ENCODE results near the gene ZNF865. TPM values are rescaled to one million over a fixed set of nuclear protein-coding genes. Genes with fewer than 3 reads are reported as not detected.

The ZNF865 gene
- total and polyA plus RNA-seq, 2 of the 8 experiments (the other 6 are each of a cell fraction or from before 2014, with no cell fraction given) = 3.5 to 13.6 TPM

- POLR2A ChIA-PET (ENCODE audit: partially characterized antibody) = interaction anchor here (0.6 to 3.2 kb wide), 8 partner anchors 9 to 53 kb away, joined by 3 to 12 read pairs (median 4); partner anchors contain the start of genes FIZ1, ZNF581 and ZNF865
- Histone ChIP-seq H3K56ac (replicated peaks; ENCODE audit: insufficient read length, low read depth, low read length) (no peak overlapping the region), H3K9ac (replicated peaks in 1 of 4; ENCODE audit: extremely low read depth in 1 of 4, low read depth in 3 of 4, low read length in 3 of 4) (no peak overlapping the region; a peak in 1 of 7 replicates), H2BK20ac (ENCODE audit: low read length) (no peak overlapping the region), H2BK15ac (ENCODE audit: low read length) (no peak overlapping the region), H3K23me2 (ENCODE audit: low read depth, low read length) (no peaks in the 10 kb centered on the region), H3K9me3 (ENCODE audit: insufficient read depth in 2 of 2, low read depth in 1 of 2, low read length in 1 of 2) (no peaks in the 10 kb centered on the region; a peak in 1 of 4 replicates), H4K8ac (ENCODE audit: extremely low read depth, insufficient read depth, low read length) (no peak overlapping the region), H3K4me1 (replicated peaks in 1 of 4; ENCODE audit: control insufficient read depth in 3 of 4, insufficient read depth in 4 of 4, low read length in 3 of 4) (no peaks in the 10 kb centered on the region), H3K23ac (ENCODE audit: insufficient read length) (no peak overlapping the region), H3K14ac (ENCODE audit: insufficient read length) (no peak overlapping the region), H4K91ac (replicated peaks; ENCODE audit: insufficient read length, low read length) (no peak overlapping the region), H3K79me2 (ENCODE audit: control insufficient read depth in 1 of 2, insufficient read depth in 2 of 2, low read length in 2 of 2) (no peaks in the 10 kb centered on the region), H4K20me1 (replicated peaks in 1 of 2; ENCODE audit: control insufficient read depth in 1 of 2, insufficient read depth in 2 of 2, low read length in 2 of 2) (peaks cover 4 to 6% of the 10 kb centered on the region in 2 experiments), H3K27me3 (replicated peaks in 1 of 4; ENCODE audit: control insufficient read depth in 3 of 4, extremely low read depth in 1 of 4, insufficient read depth in 3 of 4, low read length in 3 of 4) (peaks cover 0 to 2% (median 0%) of the 10 kb centered on the region in 4 experiments; a peak in 1 of 7 replicates), H3K4ac (replicated peaks; ENCODE audit: insufficient read length, low read depth, low read length) (no peak overlapping the region), H3K36me3 (ENCODE audit: control insufficient read depth in 2 of 4, insufficient read depth in 4 of 4, low read length in 3 of 4) (peaks cover 0 to 42% (median 3%) of the 10 kb centered on the region in 4 experiments; a peak in 6 of 8 replicates), H3K79me1 (ENCODE audit: low read depth, low read length) (no peaks in the 10 kb centered on the region), H3K27ac (ENCODE audit: low read depth, low read length) (no peak overlapping the region), H3K4me2 (ENCODE audit: insufficient read depth in 1 of 2, low read depth in 2 of 2, low read length in 2 of 2) (no peak overlapping the region), H2BK12ac (ENCODE audit: low read depth, low read length) (no peak overlapping the region), H3K18ac (ENCODE audit: extremely low read depth, low read length) (no peak overlapping the region), H2AK5ac (ENCODE audit: low read depth, low read length) (no peak overlapping the region), H4K5ac (ENCODE audit: insufficient read length, low read depth, low read length) (no peak overlapping the region), H2AFZ (ENCODE audit: low read length) (no peak overlapping the region), H2BK5ac (ENCODE audit: low read depth, low read length) (no peak overlapping the region), H3K4me3 (ENCODE audit: extremely low read depth in 1 of 4, insufficient read depth in 2 of 4, low read depth in 3 of 4, low read length in 4 of 4) (no peak overlapping the region), H2BK120ac (replicated peaks; ENCODE audit: low read depth, low read length) (no peak overlapping the region)
- FAIRE-seq (no peak), DNase-seq (ENCODE audit: low read depth in 1 of 2, low spot score in 2 of 2) (no peak)
- WGBS, 2 experiments (ENCODE audit: extremely low coverage in 1 of 2, insufficient coverage in 1 of 2, insufficient read length in 1 of 2, insufficient replicate concordance in 2 of 2, low coverage in 1 of 2, low lambda C conversion rate in 2 of 2, missing lambda C conversion rate in 1 of 2) = 82% methylated on average over 8 of the region's 8 CpGs; no CpG with 5 or more reads in 1 of the 2 experiments
- CTCF ChIA-PET (ENCODE audit: partially characterized antibody) = interaction anchor here (0.5 to 8.0 kb wide), 6 partner anchors 11 to 476 kb away, joined by 3 to 38 read pairs (median 4); partner anchors contain the start of gene ZNF865
- TF ChIP-seq E2F6 (IDR thresholded peaks at IDR 0.05) (no peak), USF2 (IDR thresholded peaks at IDR 0.05; ENCODE audit: low read length) (no peak), FOSL1 (IDR thresholded peaks at IDR 0.05; ENCODE audit: insufficient read depth, low read depth, low read length) (no peak), POU5F1 (IDR thresholded peaks at IDR 0.05; ENCODE audit: low read depth, low read length) (no peak), TAF7 (optimal IDR thresholded peaks at IDR 0.05; ENCODE audit: borderline replicate concordance, low read depth, low read length) (no peak)
Observed at GRCh38 chr19:55617426-55617825, 12.0 kb downstream of the ZNF865 start.

Data from H1 (cell line).